Measurements from ENCODE around the gene ANKS1A.
"Not testable (repeated sequence)": the region's sequence is repeated elsewhere in the genome, so short reads cannot be mapped to it uniquely, and the experiment has no call there.

ANKS1A gene

DNA sequence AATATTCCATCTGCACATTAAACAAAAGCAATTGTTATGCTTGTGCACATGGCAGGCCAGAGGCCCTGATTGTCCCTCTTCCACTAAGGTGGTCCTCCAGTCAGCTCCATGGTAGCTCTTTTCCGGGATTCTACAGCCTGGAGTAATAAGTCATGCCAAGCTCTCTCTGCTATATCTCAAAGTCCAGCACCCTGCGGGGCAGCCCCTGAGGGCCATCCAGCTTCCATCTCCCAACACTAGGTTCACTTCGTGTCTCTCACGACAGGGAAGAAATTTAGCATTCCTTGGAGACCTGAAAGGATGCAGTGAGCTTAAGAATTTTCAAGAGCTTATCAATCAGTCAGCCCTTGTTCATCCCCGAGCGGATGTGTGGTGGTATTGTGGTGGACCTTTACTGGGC lies 112.3 kb downstream of the ANKS1A start:
- DNase-seq, result not testable (repeated sequence)

DNA sequence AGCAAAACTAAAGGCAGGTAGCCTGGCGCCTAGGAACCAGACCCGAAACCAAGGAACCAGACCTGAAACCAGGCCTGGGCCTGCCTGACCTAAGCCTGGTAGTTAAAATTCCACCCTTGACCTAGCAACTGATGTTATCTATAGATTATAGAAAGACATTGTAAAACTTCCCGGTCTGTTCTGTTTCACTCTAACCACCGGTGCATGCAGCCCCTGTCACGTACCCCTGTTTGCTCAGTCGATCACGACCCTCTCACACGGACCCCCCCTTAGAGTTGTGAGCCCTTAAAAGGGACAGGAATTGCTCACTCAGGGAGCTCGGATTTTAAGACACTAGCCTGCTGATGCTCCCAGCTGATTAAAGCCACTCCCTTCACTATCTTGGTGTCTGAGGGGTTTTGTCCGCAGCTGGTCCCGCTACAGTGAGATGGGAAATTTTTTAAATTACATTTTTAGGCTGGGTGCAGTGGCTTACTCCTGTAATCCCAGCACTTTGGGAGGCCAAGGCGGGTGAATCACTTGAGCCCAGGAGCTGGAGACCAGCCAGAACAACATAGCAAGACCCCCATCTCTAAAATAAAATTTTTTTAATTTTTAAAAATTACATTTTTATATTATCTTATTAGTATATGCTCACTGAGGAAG lies 115.0 kb downstream of the ANKS1A start:
- DNase-seq, result not testable (repeated sequence)

DNA sequence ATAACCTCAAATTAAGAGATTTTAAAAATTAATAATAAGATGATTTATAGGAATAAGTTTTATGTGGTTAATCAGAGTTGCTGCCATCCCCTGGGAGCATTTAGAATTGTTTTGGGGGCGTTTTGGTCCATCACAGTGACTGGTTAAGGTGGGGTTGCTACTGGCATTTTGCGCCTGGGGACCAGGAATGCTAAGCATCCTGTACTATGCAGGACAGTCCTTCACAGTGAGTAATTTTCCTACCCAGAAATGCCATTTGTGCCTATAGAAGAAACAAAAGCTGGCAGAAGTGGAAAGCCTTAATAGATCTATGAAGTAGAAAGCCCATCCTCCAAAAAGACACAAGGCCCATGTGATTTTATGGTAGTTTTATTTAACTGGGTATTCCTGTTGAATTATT lies 118.0 kb downstream of the ANKS1A start:
- no peak for DNase-seq

DNA sequence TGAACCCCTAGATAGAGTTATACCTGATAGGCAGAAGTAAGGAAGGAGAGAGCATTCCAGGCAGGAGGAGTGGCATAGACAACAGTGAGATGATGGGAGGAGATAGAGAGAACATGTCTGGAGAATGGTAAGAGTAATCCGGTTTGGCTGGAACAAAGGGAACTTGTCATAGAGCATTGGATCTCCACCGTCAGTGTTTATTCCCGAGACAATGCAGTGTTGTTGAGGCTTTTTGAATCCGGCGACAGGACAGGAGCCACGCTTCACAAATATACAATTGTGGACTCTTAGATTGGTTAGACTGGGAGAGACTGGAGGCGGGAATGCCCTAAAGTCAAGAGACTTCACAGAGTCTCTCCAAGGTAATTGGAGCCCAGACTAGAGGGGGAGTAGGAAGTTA lies 119.8 kb downstream of the ANKS1A start:
- DNase-seq, result no peak

DNA sequence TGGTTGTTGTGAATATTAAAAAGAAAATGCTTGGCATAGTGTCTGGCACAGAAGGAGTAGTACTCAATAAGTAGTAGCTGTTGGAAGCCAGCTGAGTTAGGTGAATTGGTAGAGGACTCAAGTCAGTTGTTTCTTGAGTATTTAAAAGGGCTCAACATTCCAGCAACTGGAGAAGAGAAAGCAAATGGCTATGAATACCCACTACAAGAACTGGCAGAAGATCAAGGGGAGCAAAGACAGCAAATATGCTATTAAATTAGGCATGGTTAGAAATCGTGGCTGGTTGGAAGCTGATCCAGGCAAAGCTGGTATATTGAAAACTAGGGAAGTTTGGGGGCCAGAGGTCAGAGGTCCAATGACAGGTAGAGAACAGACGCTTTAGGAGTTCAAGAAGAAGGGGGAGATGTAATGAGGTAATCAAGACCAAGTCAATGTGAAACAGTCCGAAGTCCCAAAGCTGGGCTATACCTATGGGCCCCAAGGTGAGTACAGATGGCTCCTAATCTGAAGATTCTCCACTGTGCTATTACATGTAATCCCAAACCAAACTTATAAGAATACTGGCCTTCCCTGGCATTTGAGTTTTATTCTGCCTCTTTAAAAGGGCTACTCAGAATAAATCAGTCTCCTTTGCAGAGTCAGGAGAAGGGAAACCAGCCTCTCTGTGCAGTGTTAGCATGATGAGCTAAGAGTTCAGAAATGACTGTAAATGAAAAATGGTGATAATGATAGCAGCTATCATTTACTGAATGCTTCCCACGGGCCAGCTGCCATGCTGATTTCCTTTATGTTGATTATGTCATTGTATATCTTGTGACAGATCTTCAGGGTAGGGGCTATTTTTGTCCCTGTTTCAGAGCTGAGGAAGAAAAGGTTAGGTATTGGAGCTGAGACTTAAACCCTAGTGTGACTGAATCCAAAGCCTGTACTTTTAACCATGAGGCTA lies 122.3 kb downstream of the ANKS1A start:
- DNase-seq, result no peak

DNA sequence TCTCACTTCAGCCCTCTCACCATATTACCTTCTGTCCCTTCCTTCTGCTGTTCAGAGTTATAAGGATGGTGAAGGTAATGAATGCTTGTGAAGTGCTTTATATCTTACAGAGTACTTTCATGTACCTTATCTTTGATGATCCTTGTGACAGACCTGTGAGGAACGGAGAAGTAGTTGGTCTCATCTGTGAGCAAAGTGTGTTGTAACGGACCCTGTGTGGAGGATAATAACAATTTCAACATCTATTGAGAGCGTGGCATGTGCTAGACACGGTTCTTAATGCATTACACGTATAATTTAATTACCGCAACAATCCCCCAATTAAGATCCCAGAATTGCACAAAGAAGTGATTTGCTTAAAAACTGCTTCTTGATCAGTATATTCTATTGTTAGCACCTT lies 124.6 kb downstream of the ANKS1A start:
- DNase-seq, result no peak

DNA sequence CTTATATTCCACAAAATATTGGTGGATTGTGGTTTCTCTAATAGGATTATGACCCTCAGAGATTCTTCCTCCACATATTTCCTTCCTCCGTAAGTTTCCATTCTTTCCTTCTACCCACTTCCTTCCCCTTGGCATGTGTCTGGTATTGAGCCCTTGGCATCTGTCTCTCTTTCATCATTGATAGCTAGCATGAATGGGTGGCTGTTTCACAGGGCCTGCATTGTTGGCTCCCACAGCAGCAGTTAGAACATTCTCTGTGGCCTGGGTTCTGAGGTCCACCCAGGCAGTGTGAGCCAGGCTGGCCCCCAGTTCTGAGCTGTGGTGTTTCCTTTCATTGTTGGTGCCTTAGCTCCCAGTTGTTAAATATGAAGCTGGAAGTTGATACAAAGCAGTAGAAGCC lies 125.3 kb downstream of the ANKS1A start:
- no peak for DNase-seq

DNA sequence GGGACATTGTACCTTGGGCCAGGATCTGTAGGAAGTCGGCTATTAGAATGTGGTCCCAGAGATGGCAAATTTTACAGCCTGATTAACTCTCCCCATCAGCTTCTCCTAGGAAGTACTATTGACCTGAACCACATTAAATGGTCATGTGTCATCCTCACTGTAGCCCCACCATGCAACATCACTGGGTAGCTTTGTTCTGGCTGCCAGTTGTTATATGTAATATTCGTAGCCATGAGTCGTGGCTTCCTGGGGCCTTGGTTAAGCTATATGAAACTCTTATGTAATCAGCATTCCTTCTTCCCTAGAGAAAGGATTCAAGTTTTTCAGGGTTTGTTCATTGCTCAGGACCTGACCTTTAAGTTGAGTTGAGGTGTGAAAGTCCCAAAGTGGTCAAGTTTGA lies 125.7 kb downstream of the ANKS1A start:
- DNase-seq, result no peak

DNA sequence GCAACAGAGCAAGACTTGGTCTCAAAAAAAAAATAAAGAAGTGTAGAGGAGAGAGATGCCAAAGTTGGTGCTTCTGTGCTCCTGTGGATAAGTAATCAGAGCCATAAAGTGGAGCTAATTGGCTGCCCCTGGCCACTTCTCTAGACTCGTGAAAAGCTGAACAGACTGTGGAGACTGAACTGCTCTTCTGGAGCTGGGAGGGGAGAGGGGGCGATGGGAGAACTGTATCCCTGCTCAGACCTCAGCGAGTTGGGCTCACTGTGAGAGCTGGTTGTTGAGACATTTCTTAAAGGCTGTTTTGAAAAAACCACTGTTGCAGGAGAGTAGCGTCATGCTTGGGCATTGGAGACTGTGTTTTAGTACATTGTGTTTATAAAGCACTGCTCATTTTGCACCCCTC lies 126.4 kb downstream of the ANKS1A start:
- no peak for DNase-seq

DNA sequence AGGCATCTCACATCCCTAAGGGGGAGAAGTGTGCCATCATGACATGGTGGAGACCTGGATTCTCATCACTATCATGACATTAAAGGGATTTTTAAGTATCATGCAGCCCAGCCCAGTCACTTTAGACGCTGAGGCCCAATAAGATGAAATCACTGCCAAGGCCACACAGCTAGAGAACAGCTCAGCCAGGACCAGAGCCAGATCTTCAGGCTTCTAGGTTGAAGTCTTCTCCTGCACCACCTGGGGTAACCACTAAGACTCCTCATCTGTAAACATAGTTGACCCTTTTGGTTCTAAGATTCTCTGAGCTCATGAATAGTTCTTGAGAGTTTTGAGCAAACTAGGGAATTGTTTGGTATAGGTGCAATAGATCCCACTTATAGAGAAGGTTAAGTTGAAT lies 126.9 kb downstream of the ANKS1A start:
- DNase-seq, result no peak

DNA sequence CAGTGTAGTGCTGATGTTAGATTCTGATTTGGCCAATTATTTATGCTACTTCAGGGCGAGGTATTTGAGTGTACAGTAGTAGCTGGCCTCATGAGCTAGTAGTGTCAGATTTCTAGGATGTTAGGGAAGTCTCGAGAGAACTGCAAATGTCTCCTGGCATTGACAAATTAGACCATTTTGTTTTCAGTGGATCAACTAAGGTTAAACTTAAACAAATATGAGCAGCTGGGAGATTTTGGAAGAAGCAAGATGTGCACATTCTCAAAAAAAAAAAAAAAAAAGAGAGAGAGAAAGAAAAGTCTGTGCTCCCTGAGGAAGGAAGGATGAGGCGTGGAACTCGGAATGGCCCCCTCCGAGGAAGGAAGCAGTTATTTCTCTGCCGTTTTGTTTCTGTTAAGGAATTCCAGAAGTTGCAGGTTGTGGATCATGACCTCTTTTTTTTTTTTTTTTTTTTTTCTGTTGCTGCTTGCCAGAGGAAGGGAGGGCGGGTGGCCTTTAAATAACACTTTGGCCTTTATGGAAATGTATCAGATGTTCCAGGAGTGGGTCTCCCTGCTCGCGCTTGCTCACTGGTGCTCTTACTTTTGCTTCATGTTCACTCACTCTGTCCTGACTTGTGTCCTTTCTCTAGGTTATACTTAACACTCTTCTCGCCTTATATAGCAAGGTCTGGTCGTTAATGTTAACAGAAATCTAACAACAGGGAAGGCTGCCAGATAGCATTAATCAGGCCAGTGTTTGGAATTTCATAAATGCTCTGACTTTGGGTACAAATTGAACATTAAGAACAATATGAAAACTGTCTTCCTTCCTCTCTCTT lies 127.7 kb downstream of the ANKS1A start:
- no peak for DNase-seq

DNA sequence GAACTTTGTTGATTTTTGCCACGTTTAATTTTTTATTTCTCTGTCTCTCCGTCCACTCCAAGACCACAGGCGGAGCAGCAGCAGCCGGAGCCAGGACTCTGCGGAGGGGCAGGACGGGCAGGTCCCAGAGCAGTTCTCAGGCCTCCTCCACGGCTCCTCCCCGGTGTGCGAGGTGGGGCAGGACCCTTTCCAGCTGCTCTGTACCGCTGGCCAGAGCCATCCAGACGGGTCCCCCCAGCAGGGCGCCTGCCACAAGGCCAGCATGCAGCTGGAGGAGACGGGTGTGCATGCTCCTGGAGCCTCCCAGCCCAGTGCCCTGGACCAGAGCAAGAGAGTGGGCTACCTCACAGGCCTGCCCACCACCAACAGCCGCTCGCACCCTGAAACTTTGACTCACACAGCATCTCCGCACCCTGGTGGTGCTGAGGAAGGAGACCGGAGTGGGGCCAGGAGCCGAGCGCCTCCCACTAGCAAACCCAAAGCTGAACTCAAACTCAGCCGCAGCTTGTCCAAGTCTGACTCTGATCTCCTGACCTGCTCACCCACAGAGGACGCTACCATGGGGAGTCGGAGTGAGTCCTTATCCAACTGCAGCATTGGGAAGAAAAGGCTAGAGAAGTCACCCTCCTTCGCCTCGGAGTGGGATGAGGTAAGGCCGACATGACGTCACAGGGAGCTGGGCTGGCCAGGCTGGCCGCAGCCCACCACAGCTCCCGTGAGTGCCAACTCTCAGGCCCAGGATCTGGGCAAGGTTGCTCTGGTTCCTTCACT lies 128.5 kb downstream of the ANKS1A start:
- no peak for DNase-seq

DNA sequence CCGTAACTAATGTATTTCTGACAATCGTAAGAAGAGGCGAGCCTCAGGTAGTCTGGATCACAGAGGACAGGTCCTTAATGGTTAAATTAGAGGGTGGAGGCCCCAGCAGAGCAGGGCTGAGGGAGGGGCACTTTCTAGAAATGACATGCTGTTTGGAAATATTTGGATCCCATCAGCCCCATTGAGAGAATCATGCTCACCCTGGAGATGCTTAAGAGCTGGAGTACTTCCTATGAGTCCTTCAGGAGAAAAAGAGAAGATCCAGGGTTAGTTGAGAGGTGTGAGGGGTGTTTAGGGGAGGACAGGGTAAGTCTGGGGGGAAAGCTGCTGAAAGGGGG lies 129.1 kb downstream of the ANKS1A start:
- no peak for DNase-seq

DNA sequence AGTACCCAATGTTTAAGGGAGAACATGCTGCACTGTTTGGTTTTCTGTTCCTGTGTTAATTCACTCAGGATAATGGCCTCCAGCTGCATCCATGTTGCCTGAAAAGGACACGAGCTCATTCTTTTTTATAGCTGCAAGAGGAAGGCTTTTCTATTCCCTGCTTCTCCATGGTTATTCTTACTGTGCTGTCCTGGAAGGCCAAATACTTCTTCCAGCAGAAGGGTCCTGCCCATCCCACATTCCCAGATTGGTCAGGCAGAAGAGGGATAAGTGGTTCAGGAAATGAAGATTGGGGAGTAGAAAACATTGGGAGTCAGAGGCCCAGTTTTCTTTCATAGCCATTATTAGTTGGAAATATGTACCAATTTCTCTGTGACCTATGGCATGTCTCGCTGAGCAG lies 129.7 kb downstream of the ANKS1A start:
- no peak for DNase-seq

DNA sequence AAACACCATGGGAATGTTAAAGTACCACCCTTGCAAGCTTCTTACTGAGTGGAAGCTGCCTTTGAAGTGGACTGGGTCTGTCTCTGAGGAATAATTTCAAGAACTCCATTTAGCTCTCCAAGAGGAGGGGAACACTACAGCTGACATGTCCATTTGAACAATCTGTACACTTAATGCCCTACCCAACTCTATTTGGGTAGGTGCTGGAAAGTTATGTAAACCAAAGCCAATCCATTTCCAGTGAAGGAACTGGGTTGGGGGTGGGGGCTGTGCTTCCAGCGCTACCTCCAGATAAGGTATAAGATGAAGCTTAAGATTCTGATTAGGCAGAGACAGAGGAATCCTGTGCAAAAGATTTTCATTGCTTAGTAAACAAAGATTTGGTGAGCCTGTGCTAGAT lies 130.1 kb downstream of the ANKS1A start:
- no peak for DNase-seq

DNA sequence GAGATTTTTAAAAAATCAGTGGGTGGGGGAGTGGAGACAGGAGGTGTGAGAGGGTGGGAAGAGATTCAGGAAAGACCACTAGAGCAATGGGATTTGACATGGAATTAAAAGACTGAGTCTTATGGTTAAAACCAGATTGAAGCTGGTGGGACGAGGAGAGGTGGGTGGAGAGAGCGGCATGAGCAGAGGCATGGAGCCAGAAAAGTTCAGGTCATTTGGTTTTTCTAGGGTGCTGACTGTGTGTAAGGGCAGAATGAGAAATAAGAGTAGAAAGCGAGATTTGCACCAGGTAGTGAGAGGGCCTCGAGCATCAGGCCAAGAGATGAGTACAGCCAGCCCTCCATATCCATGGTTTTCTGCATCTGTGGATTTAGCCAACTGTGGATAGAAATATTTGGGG lies 130.8 kb downstream of the ANKS1A start:
- no peak for DNase-seq

DNA sequence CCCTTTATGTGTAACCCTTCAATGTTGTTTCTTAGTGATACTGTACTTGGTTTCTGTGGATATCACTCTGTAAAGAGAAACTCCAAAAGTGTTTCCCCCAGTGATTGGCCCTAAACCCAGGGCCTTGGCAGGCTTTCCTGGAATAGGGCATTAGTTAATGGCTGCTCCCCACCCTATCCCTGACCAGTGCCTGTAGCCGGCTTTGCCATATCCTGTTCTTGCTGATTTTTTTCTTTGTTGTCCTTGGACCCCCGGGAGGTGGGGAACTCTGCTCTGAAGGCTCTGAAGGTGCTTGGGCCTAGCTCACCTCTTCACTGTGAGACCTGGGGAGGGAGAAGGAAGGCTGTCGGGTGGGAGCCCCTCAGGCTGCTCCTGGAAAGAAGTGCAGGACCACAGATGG lies 131.9 kb downstream of the ANKS1A start:
- DNase-seq, result no peak

DNA sequence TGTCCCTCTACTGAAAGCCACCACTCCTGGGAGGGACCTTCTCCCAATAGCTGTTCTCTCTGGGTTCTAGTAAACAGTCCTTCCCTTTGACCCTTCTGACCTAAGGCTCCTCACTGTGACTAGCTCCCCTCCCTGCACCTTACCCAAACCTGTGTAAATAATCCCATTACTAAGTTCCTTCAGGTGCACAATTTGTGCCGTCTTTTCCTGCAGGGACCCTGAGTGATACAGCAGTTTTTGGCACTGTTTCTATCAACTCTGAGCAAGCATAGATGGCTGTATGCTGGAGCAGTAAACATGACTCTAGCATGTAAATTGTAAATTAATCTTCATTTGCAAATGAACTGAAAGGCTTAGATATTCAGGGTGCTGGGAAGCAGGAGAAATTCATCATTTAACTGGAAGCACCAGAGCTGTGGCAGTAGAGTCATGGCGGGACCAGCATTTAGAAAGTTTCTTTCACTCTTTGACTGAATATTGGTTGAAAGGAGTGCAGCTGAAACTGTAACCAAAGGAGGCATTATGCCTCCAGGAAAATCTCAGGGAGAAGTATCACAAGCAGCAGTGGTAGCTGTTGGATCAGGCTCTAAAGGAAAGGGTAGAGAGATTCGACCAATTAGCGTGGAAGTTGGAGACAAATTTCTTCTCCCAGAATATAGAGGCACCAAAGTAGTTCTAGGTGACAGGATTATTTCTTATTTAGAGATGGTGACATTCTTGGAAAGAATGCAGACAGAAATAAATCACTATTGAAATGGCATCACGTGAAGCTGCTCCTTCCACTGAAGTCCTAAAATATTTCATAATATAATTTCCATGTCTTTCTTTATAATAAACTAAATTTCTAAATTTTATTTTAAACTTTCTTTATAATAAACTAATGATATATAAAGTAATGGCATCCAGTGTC lies 134.3 kb downstream of the ANKS1A start:
- no peak for DNase-seq

DNA sequence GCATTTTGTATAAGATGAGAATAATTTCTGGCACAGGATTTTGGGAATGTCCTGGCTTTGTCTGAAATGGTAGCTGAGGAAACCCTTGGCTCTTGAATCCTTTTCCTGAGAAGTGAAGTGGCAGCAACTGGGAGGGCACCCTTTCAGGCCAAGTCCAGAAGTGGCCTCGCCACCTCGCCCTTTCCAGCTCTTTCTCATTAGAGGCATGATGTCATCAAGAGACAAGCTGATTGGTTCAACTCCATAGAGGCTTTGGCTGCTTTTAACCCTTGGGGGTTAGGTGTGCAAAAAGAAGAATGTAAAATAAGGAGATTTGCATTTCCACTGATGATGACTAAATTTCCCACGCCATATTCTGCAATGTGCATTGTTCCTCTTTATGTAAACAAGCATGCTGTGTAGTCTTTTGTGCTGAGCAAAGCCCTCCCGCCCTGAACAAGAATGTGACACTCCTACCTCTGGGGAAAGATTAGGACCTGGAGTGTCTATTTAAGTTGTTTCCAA lies 135.5 kb downstream of the ANKS1A start:
- peak; percentile 22 for DNase-seq

DNA sequence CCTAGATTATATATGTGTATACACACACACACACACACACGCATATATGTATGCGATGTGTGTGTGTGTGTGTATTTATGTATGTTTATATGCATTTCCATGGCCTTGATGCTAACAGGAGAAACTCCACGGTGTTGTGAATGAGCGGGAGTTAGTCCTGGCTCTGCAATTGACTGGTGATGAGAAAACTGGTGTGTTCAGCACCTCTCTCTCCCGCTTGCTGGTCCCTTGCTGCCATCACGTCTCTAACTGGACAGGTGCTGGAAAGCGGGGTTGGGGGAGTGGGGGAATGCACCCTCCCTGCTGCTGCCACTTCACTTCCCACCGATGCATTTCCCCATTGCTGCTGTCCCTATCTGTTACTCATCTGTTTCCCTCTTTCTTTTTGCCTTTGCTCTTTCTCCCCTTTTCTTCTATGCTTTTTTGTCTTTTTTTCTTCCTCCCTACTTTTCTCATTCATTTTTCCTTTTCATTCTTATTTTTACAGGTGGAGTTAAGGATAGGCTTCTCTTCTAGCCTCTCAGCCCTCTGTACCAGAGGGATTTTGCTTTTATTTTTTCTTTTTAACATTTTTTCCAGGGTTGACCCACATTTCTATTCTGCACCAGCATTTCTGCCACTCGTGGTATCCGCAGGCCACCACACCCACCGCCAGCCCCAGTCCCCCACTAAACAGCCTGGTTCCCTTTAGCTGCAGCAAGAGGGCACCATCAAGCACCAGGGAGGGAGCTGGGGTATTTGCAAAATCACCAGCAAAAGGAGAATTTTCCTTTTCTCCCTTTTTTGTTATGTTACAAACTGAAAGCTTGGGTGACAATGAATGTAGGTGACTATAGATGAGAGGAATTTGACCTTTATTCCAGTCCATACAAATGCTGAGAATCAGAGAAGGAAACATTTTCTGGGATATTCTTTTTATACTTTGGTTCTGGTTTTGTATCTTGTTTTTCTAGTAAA lies 136.5 kb downstream of the ANKS1A start:
- DNase-seq, result no peak

Measured in COR-L47 (cell line).